ENCODE data around the gene HFE.
"Not testable (repeated sequence)": the region's sequence is repeated elsewhere in the genome, so short reads cannot be mapped to it uniquely, and the experiment has no call there.

The HFE gene

GRCh38 chr6:26116267-26116666, 29.0 kb downstream of the HFE start:
- no peak for DNase-seq

- peak; percentile 22 to 61 for DNase-seq
Measured at GRCh38 chr6:26118999-26119398, 31.8 kb downstream of the HFE start.

- DNase-seq: not testable (repeated sequence)
Measured at GRCh38 chr6:26120115-26120514, 32.9 kb downstream of the HFE start.

GRCh38 chr6:26120807-26121140, 33.5 kb downstream of the HFE start:
- DNase-seq: no peak

- no peak for DNase-seq
Measured at GRCh38 chr6:26121141-26122004, 34.1 kb downstream of the HFE start.

- DNase-seq: no peak
Measured at GRCh38 chr6:26122005-26122388, 34.8 kb downstream of the HFE start.

GRCh38 chr6:26122402-26122792, 35.2 kb downstream of the HFE start:
- no peak for DNase-seq

GRCh38 chr6:26122793-26123674, 35.8 kb downstream of the HFE start:
- peak; percentile 95 to 99 for DNase-seq

GRCh38 chr6:26123675-26123946, 36.4 kb downstream of the HFE start:
- no peak for DNase-seq

- DNase-seq: peak; percentile 91 to 99
Measured at GRCh38 chr6:26123947-26124780, 36.9 kb downstream of the HFE start.

GRCh38 chr6:26124781-26125685, 37.8 kb downstream of the HFE start:
- DNase-seq: peak in 1 of 2 experiments; percentile 34

- peak; percentile 54 to 65 for DNase-seq
Measured at GRCh38 chr6:26126394-26127235, 39.4 kb downstream of the HFE start.

- DNase-seq: no peak
Measured at GRCh38 chr6:26128013-26128771, 41.0 kb downstream of the HFE start.

GRCh38 chr6:26129656-26130055, 42.4 kb downstream of the HFE start:
- DNase-seq: no peak

- DNase-seq: no peak
Measured at GRCh38 chr6:26130581-26131249, 43.5 kb downstream of the HFE start.

GRCh38 chr6:26131618-26132017, 44.4 kb downstream of the HFE start:
- no peak for DNase-seq

GRCh38 chr6:26133730-26134129, 46.5 kb downstream of the HFE start:
- DNase-seq: no peak

- DNase-seq: no peak
Measured at GRCh38 chr6:26136321-26136720, 49.1 kb downstream of the HFE start.

- DNase-seq: no peak
Measured at GRCh38 chr6:26140254-26140966, 53.2 kb downstream of the HFE start.
